GM12878 (cell line): ENCODE results near the gene AGAP1. TPM values are rescaled to one million over a fixed set of nuclear protein-coding genes. Genes with fewer than 3 reads are reported as not detected.

ENCODE experiments used
- ATAC-seq: fragments of 200-7000 bp; cut with Tn5 transposase; 3 replicates; pipeline ENCODE4 v1.9.1; 2020; ENCODE audit warnings: mild to moderate bottlenecking, moderate library complexity
- BruUV-seq: library from RNA; stranded (reverse); fragments of 400-500 nt; replicated peaks from 2 replicates; lab custom pipeline; 2021; lab: Mats Ljungman, UMichigan
- CTCF ChIA-PET: fragments of 300-600 bp; sonication (Branson Sonifier 250); formaldehyde crosslinking; extraction: SDS; loops from one replicate; lab custom pipeline; 2021; ENCODE audit warnings: inconsistent platforms; lab: Yijun Ruan, JAX
- POLR2A ChIA-PET: fragments of 350-600 bp; formaldehyde crosslinking; extraction: SDS; loops from one replicate; lab custom pipeline; 2021; ENCODE audit warnings: inconsistent platforms; lab: Charles Lee
- RAD21 ChIA-PET: fragments of 300-600 bp; sonication (Branson Sonifier 250); formaldehyde crosslinking; loops from one replicate; lab custom pipeline; 2023; ENCODE audit warnings: antibody characterized with exemption; ENCODE audit not compliant: unreplicated experiment; lab: Charles Lee
- SMC1A ChIA-PET: fragments of 300-600 bp; sonication (Branson Sonifier 250); formaldehyde crosslinking; loops from one replicate; lab custom pipeline; 2023; ENCODE audit not compliant: unreplicated experiment, uncharacterized antibody; lab: Charles Lee
- DNase-seq: peaks from one replicate; pipeline ENCODE4 v3.0.0-alpha.2; 2011; ENCODE audit warnings: low read depth, low spot score
- FAIRE-seq: peaks from 3 replicates; lab custom pipeline; 2011; peaks lifted over from hg19 to GRCh38; lab: Jason Lieb, UNC
- H2AFZ ChIP-seq: 2 replicates; pipeline ENCODE4 v1.6.0; 2011; ENCODE audit warnings: low read depth, low read length, control low read depth; ENCODE audit not compliant: control insufficient read depth
- H3K27ac ChIP-seq: 2 replicates; pipeline ENCODE4 v1.5.1; 2011; ENCODE audit warnings: control low read depth; ENCODE audit not compliant: control insufficient read depth, insufficient read depth
- H3K27me3 ChIP-seq, 2 experiments: replicated peaks in 1 of 2; 2 replicates each; pipeline versions ENCODE4 v1.6.0 to v1.6.1; 2011; ENCODE audit warnings: low read length in 1 of 2; ENCODE audit not compliant: control insufficient read depth in 2 of 2, insufficient read depth in 2 of 2
- H3K36me3 ChIP-seq, 2 experiments: 2 replicates each; pipeline ENCODE4 v1.5.1; 2011; ENCODE audit warnings: low read length in 1 of 2; ENCODE audit not compliant: control insufficient read depth in 2 of 2, insufficient read depth in 2 of 2
- H3K4me1 ChIP-seq: 2 replicates; pipeline ENCODE4 v1.6.1; 2011; ENCODE audit warnings: mild to moderate bottlenecking, low read length, moderate library complexity, mixed read lengths; ENCODE audit not compliant: control insufficient read depth, insufficient read depth
- H3K4me2 ChIP-seq: 2 replicates; pipeline ENCODE4 v1.6.0; 2011; ENCODE audit warnings: control low read depth; ENCODE audit not compliant: control insufficient read depth, insufficient read depth
- H3K4me3 ChIP-seq: fragments of 200-600 bp; sonication (generic); 2 replicates; pipeline ENCODE4 v1.5.1; 2016
- H3K79me2 ChIP-seq: 2 replicates; pipeline ENCODE4 v1.6.0; 2011; ENCODE audit warnings: low read length; ENCODE audit not compliant: control insufficient read depth, insufficient read depth
- H3K9ac ChIP-seq: 2 replicates; pipeline ENCODE4 v1.8.0; 2011; ENCODE audit warnings: low read length, control low read depth, mixed read lengths; ENCODE audit not compliant: control insufficient read depth, insufficient read depth
- H3K9me3 ChIP-seq: replicated peaks from 3 replicates; pipeline ENCODE4 v1.5.1; 2011; ENCODE audit warnings: mild to moderate bottlenecking, low read length; ENCODE audit not compliant: control insufficient read depth, insufficient read depth
- H4K20me1 ChIP-seq: 2 replicates; pipeline ENCODE4 v1.6.0; 2011; ENCODE audit not compliant: control insufficient read depth, insufficient read depth
- EP300 ChIP-seq, 2 experiments: fragments of 150-350 bp in 1 of 2; IDR thresholded peaks; 2 replicates each; pipeline ENCODE4 v1.6.1; 2011 to 2012; ENCODE audit warnings: low read depth in 2 of 2, low read length in 2 of 2, borderline replicate concordance in 1 of 2, improper control_type of control experiment in 1 of 2, inconsistent platforms in 1 of 2; ENCODE audit not compliant: control insufficient read depth in 1 of 2
- IKZF2 ChIP-seq, 2 experiments: fragments of 450-650 bp; IDR thresholded peaks; 2 replicates each; pipeline ENCODE4 v1.6.1; 2017; ENCODE audit warnings: mild to moderate bottlenecking in 2 of 2, moderate library complexity in 2 of 2
- NFXL1 ChIP-seq: fragments of 450-650 bp; IDR thresholded peaks from 2 replicates; pipeline ENCODE4 v1.6.1; 2017; ENCODE audit warnings: antibody characterized with exemption, mild to moderate bottlenecking, borderline replicate concordance
- NRF1 ChIP-seq: conservative IDR thresholded peaks from 2 replicates; pipeline ENCODE4 v1.6.1; 2011; ENCODE audit warnings: mild to moderate bottlenecking, low read depth, low read length, improper control_type of control experiment
- PML ChIP-seq: IDR thresholded peaks from 2 replicates; pipeline ENCODE4 v1.6.1; 2012; ENCODE audit warnings: low read length, inconsistent platforms
- RAD51 ChIP-seq: fragments of 450-650 bp; IDR thresholded peaks from 2 replicates; pipeline ENCODE4 v1.6.1; 2016; ENCODE audit warnings: moderate library complexity, mild to moderate bottlenecking, inconsistent platforms
- SP1 ChIP-seq: IDR thresholded peaks from one replicate; pipeline ENCODE4 v1.6.1; 2011; ENCODE audit warnings: low read depth, low read length
- SPI1 ChIP-seq: IDR thresholded peaks from 2 replicates; pipeline ENCODE4 v1.6.1; 2011; ENCODE audit warnings: low read depth, mild to moderate bottlenecking, low read length, moderate library complexity, borderline replicate concordance; ENCODE audit not compliant: insufficient read depth
- WGBS: methylation state at CpG from one replicate; pipeline ENCODE4 v1.1.6; 2016; ENCODE audit warnings: low lambda C conversion rate; ENCODE audit not compliant: insufficient replicate concordance, insufficient coverage; ENCODE audit errors: missing lambda C conversion rate; 5-methylcytosine and 5-hydroxymethylcytosine counted together
- in situ Hi-C: fragments of 300-500 bp; cut with MboI; formaldehyde crosslinking; loops from 9 replicates; pipeline ENCODE4 v1.14.3; 2018; ENCODE audit warnings: mixed read lengths
- intact Hi-C: fragments of 100-400 bp; cut with micrococcal nuclease; formaldehyde crosslinking; loops from one replicate; pipeline ENCODE4 v1.14.2; 2022; ENCODE audit not compliant: unreplicated experiment
- polyA plus RNA-seq, 11 experiments: library from polyadenylated mRNA; depleted of rRNA in 4 of 11; unstranded in 6 of 11; stranded (reverse) in 5 of 11; fragments of >200 nt; fragmentation: Nextera tagmentation in 4 of 11; fragmentation: Illumina TruSeq in 1 of 11; extraction: Ambion mirVana in 4 of 11; extraction: Trizol in 1 of 11; gene quantifications; 1 replicate in 1 of 11; 2 replicates in 10 of 11; pipeline versions ENCODE4 v1.2.1 to v1.2.3, GENCODE V29; 2011 to 2016; ENCODE audit warnings: inconsistent platforms in 2 of 11, missing spikeins in 2 of 11, low read depth in 1 of 11
- total RNA-seq, 4 experiments: library from RNA; depleted of rRNA in 3 of 4; stranded (reverse); fragments of >200 nt in 3 of 4; fragmentation: Illumina TruSeq in 1 of 4; extraction: Trizol in 1 of 4; gene quantifications; 2 replicates each; pipeline versions ENCODE4 v1.2.1 to v1.2.3, GENCODE V29; 2013 to 2021
- TF ChIP-seq, protein P1 (sequence below): fragments of 450-650 bp; IDR thresholded peaks from 2 replicates; pipeline ENCODE4 v1.6.1; 2016; ENCODE audit warnings: mild to moderate bottlenecking, moderate library complexity, borderline replicate concordance
- TF ChIP-seq, protein P2 (sequence below): fragments of 450-650 bp; conservative IDR thresholded peaks from 2 replicates; pipeline ENCODE4 v1.6.1; 2017; ENCODE audit warnings: mild to moderate bottlenecking, moderate library complexity
- TF ChIP-seq, protein P3 (sequence below): fragments of 450-650 bp; IDR thresholded peaks from 2 replicates; pipeline ENCODE4 v1.6.1; 2017; ENCODE audit warnings: mild to moderate bottlenecking, moderate library complexity

Gene AGAP1
- total and polyA plus RNA-seq, 10 of the 15 experiments (the other 5 are each of a cell fraction or from before 2014, with no cell fraction given): 0.05 to 0.15 (median 0.06) TPM; not detected in 7

DNA sequence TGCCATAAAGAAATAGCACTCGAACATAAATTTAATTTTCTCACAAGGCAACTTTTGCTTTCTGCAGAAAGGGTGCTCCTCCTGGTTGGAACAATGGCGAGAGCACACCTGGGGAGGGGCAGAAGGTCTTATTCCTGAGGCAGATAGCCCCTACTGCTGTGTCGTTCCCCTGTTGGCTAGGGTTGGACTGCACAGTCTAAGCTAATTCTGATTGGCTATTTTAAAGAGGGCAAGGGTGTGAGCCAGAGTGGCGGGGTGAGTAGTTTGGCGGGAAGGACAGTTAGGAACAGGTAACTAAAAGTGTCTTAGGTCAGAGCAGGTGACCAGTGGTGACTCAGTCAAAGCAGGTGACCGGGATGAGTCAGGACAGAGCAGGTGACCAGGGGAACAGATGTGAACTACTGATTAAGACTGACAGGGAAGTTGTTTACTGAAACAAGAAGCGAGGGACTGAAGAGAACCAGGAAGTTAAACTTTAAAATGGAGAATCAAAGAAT, 49.7 kb upstream of the AGAP1 start (continued):
- TF ChIP-seq, protein P1, sequence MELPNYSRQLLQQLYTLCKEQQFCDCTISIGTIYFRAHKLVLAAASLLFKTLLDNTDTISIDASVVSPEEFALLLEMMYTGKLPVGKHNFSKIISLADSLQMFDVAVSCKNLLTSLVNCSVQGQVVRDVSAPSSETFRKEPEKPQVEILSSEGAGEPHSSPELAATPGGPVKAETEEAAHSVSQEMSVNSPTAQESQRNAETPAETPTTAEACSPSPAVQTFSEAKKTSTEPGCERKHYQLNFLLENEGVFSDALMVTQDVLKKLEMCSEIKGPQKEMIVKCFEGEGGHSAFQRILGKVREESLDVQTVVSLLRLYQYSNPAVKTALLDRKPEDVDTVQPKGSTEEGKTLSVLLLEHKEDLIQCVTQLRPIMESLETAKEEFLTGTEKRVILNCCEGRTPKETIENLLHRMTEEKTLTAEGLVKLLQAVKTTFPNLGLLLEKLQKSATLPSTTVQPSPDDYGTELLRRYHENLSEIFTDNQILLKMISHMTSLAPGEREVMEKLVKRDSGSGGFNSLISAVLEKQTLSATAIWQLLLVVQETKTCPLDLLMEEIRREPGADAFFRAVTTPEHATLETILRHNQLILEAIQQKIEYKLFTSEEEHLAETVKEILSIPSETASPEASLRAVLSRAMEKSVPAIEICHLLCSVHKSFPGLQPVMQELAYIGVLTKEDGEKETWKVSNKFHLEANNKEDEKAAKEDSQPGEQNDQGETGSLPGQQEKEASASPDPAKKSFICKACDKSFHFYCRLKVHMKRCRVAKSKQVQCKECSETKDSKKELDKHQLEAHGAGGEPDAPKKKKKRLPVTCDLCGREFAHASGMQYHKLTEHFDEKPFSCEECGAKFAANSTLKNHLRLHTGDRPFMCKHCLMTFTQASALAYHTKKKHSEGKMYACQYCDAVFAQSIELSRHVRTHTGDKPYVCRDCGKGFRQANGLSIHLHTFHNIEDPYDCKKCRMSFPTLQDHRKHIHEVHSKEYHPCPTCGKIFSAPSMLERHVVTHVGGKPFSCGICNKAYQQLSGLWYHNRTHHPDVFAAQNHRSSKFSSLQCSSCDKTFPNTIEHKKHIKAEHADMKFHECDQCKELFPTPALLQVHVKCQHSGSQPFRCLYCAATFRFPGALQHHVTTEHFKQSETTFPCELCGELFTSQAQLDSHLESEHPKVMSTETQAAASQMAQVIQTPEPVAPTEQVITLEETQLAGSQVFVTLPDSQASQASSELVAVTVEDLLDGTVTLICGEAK: no peak

DNA sequence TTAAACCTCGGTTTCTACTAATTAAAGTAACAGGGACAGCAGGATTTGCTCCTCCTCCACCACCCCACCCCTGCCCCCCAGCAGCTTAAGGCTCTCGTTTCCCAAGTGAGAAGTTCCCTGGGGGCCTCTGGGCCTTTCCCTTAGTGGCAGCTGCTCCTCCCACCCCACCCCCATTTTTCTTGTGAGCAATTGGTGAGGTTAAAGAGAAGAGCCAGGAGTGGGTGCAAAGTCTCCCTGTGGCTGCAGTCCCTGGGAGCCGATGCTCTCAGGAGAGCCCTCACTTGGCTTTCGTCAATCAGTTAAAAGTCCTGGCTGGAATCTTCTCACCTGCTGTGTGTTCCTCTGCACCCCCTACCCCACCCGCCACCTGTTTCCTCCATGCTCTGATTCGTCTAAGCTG, 48.7 kb upstream of the AGAP1 start:
- POLR2A ChIA-PET: no interaction called here
- no TSS peak for BruUV-seq
- DNase-seq: no peak
- SMC1A ChIA-PET: no interaction called here
- H3K79me2 ChIP-seq: no peaks in the 10 kb centered on the region
- no peaks in the 10 kb centered on the region for H3K36me3 ChIP-seq
- no peak overlapping the region for H2AFZ ChIP-seq
- H3K27me3 ChIP-seq: no peaks in the 10 kb centered on the region
- no peak for FAIRE-seq
- no peak overlapping the region for H3K4me3 ChIP-seq
- H3K9me3 ChIP-seq: no peaks in the 10 kb centered on the region; the same call in 2 of the 3 replicates
- CTCF ChIA-PET: no interaction called here
- no peak overlapping the region for H3K4me2 ChIP-seq
- no peaks in the 10 kb centered on the region for H3K4me1 ChIP-seq
- no peak overlapping the region for H3K27ac ChIP-seq
- RAD21 ChIA-PET: no interaction called here
- intact Hi-C loops (no loop called here), in situ Hi-C loops (no loop called here)
- 2% methylated on average over 6 of the region's 6 CpGs for WGBS
- no peaks in the 10 kb centered on the region for H4K20me1 ChIP-seq
- ATAC-seq: no peak
- no peak overlapping the region for H3K9ac ChIP-seq
- no peak for TF ChIP-seq NFXL1
- TF ChIP-seq SPI1: no peak
- no peak for TF ChIP-seq EP300 (IDR thresholded peaks at IDR 0.05; ENCODE audit: borderline replicate concordance in 1 of 2, control insufficient read depth in 1 of 2, low read depth in 2 of 2, low read length in 2 of 2)
- TF ChIP-seq, protein P2, sequence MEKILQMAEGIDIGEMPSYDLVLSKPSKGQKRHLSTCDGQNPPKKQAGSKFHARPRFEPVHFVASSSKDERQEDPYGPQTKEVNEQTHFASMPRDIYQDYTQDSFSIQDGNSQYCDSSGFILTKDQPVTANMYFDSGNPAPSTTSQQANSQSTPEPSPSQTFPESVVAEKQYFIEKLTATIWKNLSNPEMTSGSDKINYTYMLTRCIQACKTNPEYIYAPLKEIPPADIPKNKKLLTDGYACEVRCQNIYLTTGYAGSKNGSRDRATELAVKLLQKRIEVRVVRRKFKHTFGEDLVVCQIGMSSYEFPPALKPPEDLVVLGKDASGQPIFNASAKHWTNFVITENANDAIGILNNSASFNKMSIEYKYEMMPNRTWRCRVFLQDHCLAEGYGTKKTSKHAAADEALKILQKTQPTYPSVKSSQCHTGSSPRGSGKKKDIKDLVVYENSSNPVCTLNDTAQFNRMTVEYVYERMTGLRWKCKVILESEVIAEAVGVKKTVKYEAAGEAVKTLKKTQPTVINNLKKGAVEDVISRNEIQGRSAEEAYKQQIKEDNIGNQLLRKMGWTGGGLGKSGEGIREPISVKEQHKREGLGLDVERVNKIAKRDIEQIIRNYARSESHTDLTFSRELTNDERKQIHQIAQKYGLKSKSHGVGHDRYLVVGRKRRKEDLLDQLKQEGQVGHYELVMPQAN: no peak
- TF ChIP-seq NRF1: no peak
- TF ChIP-seq, protein P3, sequence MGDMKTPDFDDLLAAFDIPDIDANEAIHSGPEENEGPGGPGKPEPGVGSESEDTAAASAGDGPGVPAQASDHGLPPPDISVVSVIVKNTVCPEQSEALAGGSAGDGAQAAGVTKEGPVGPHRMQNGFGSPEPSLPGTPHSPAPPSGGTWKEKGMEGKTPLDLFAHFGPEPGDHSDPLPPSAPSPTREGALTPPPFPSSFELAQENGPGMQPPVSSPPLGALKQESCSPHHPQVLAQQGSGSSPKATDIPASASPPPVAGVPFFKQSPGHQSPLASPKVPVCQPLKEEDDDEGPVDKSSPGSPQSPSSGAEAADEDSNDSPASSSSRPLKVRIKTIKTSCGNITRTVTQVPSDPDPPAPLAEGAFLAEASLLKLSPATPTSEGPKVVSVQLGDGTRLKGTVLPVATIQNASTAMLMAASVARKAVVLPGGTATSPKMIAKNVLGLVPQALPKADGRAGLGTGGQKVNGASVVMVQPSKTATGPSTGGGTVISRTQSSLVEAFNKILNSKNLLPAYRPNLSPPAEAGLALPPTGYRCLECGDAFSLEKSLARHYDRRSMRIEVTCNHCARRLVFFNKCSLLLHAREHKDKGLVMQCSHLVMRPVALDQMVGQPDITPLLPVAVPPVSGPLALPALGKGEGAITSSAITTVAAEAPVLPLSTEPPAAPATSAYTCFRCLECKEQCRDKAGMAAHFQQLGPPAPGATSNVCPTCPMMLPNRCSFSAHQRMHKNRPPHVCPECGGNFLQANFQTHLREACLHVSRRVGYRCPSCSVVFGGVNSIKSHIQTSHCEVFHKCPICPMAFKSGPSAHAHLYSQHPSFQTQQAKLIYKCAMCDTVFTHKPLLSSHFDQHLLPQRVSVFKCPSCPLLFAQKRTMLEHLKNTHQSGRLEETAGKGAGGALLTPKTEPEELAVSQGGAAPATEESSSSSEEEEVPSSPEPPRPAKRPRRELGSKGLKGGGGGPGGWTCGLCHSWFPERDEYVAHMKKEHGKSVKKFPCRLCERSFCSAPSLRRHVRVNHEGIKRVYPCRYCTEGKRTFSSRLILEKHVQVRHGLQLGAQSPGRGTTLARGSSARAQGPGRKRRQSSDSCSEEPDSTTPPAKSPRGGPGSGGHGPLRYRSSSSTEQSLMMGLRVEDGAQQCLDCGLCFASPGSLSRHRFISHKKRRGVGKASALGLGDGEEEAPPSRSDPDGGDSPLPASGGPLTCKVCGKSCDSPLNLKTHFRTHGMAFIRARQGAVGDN: no peak
- no peak for TF ChIP-seq PML
- no peak for TF ChIP-seq IKZF2 (IDR thresholded peaks at IDR 0.05)
- TF ChIP-seq SP1: no peak
- no peak for TF ChIP-seq RAD51
